Fibroblast of lung (primary cell): ENCODE measurements around the gene PPP1R13B. TPM values are rescaled to one million over a fixed set of nuclear protein-coding genes. Genes with fewer than 3 reads are reported as not detected.

ENCODE experiments used
- DNase-seq, 2 donors: peaks; one replicate each; pipeline versions ENCODE4 v3.0.0 to v3.0.0-alpha.2; 2010; ENCODE audit warnings: low read depth in 2 of 2
- H2AFZ ChIP-seq: 2 replicates; pipeline ENCODE4 v1.5.1; 2012; ENCODE audit warnings: low read length, control low read depth, inconsistent platforms
- H3K27ac ChIP-seq: 2 replicates; pipeline ENCODE4 v1.5.1; 2011; ENCODE audit warnings: low read length, control low read depth; ENCODE audit not compliant: insufficient read depth
- H3K27me3 ChIP-seq: 2 replicates; pipeline ENCODE4 v1.5.1; 2011; ENCODE audit warnings: mild to moderate bottlenecking, low read length; ENCODE audit not compliant: control insufficient read depth, insufficient read depth
- H3K36me3 ChIP-seq: 2 replicates; pipeline ENCODE4 v1.5.1; 2011; ENCODE audit warnings: low read length; ENCODE audit not compliant: control insufficient read depth, insufficient read depth
- H3K4me1 ChIP-seq: 2 replicates; pipeline ENCODE4 v1.5.1; 2011; ENCODE audit warnings: low read length; ENCODE audit not compliant: control insufficient read depth, insufficient read depth; ENCODE audit errors: extremely low read depth
- H3K4me2 ChIP-seq: 2 replicates; pipeline ENCODE4 v1.5.1; 2011; ENCODE audit warnings: low read length, control low read depth; ENCODE audit not compliant: insufficient read depth; ENCODE audit errors: extremely low read depth
- H3K4me3 ChIP-seq, 4 experiments: fragments of 200-600 bp in 1 of 4; sonication (generic) in 1 of 4; replicated peaks in 1 of 4; 2 replicates each; pipeline ENCODE4 v1.5.1; 2011 to 2016; ENCODE audit warnings: low read length in 4 of 4, low read depth in 3 of 4, mild to moderate bottlenecking in 3 of 4, control low read depth in 2 of 4, inconsistent platforms in 1 of 4, mixed read lengths in 1 of 4; ENCODE audit not compliant: insufficient read depth in 1 of 4; ENCODE audit errors: control extremely low read depth in 1 of 4
- H3K79me2 ChIP-seq: 2 replicates; pipeline ENCODE4 v1.5.1; 2012; ENCODE audit warnings: mild to moderate bottlenecking, low read length, inconsistent platforms; ENCODE audit not compliant: control insufficient read depth, insufficient read depth
- H3K9ac ChIP-seq: 2 replicates; pipeline ENCODE4 v1.5.1; 2011; ENCODE audit warnings: mild to moderate bottlenecking, low read length, control low read depth; ENCODE audit not compliant: insufficient read depth
- H3K9me3 ChIP-seq: 2 replicates; pipeline ENCODE4 v1.5.1; 2012; ENCODE audit warnings: low read depth, low read length; ENCODE audit not compliant: control insufficient read depth, insufficient read depth
- H4K20me1 ChIP-seq: 2 replicates; pipeline ENCODE4 v1.5.1; 2011; ENCODE audit warnings: low read length; ENCODE audit not compliant: control insufficient read depth, insufficient read depth; ENCODE audit errors: extremely low read depth
- EZH2 ChIP-seq: IDR thresholded peaks from 2 replicates; pipeline ENCODE4 v1.5.1; 2012; ENCODE audit warnings: low read length, control low read depth, mild to moderate bottlenecking; ENCODE audit errors: missing control alignments
- polyA plus RNA-seq, 2 donors: library from polyadenylated mRNA; depleted of rRNA in 1 of 2; stranded (reverse) in 1 of 2; unstranded in 1 of 2; fragments of >200 nt; gene quantifications; 2 replicates each; pipeline ENCODE4 v1.2.1, GENCODE V29; 2011 to 2012; ENCODE audit warnings: missing spikeins in 1 of 2
- total RNA-seq: library from RNA; depleted of rRNA; stranded (reverse); fragments of >200 nt; gene quantifications from 2 replicates; pipeline ENCODE4 v1.2.1, GENCODE V29; 2014
- TF ChIP-seq, protein P1 (sequence below), 2 donors: IDR thresholded peaks in 1 of 2; conservative IDR thresholded peaks in 1 of 2; 1 replicate in 1 of 2; 2 replicates in 1 of 2; pipeline ENCODE4 v1.5.1; 2011 to 2012; ENCODE audit warnings: low read length in 2 of 2, control low read depth in 1 of 2, inconsistent platforms in 1 of 2, low read depth in 1 of 2, mild to moderate bottlenecking in 1 of 2

PPP1R13B gene
- total and polyA plus RNA-seq, 2 donors (not counting 1 experiment from before 2014, with no cell fraction given) = 2.0 to 2.7 TPM

DNA sequence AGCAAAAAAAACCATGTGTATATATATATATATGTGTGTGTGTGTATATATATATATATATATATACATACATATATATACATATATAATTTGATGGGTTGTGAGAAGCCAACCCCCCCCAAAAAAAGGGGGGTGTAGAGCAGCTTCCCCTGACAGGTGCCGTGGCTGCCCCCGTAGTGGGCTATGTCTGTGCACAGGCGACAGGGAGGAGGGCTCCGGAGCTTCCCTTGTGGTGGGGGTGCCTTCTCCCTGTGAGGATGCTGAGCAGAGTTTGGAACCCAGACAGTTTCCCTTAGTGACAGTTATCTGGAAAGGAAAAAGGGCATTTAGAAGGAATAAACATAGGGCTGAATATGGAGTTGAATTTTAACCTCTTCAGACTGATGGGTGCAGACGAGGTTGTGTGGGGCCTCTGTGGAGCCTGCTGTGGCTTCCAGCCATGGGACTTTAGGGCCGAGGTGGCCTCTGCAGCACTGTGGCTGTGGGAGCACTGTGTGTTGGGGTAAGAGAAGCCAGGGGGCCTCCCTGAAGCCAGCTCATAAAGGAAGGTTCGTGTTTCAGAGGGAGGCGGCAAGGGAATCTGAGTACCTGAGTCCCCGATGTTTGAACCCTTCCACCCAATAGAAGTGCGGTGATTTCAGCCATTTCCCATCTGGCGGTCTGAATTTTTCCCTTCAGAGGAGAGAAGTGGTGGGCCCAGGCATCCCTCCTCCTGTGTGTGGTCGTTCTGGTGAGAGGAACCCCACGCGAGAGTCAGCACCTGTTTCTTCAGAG lies 151.9 kb downstream of the PPP1R13B start:
- Histone ChIP-seq H4K20me1 (no peaks in the 10 kb centered on the region), H3K4me1 (peaks cover 19% of the 10 kb centered on the region), H3K79me2 (peaks cover 43% of the 10 kb centered on the region), H3K4me2 (no peak overlapping the region), H2AFZ (no peak overlapping the region), H3K9me3 (no peaks in the 10 kb centered on the region), H3K9ac (no peak overlapping the region), H3K36me3 (peaks cover 46% of the 10 kb centered on the region), H3K4me3 (no peak overlapping the region), H3K27me3 (no peaks in the 10 kb centered on the region), H3K27ac (no peak overlapping the region)
- no peak for TF ChIP-seq EZH2
- TF ChIP-seq, protein P1, sequence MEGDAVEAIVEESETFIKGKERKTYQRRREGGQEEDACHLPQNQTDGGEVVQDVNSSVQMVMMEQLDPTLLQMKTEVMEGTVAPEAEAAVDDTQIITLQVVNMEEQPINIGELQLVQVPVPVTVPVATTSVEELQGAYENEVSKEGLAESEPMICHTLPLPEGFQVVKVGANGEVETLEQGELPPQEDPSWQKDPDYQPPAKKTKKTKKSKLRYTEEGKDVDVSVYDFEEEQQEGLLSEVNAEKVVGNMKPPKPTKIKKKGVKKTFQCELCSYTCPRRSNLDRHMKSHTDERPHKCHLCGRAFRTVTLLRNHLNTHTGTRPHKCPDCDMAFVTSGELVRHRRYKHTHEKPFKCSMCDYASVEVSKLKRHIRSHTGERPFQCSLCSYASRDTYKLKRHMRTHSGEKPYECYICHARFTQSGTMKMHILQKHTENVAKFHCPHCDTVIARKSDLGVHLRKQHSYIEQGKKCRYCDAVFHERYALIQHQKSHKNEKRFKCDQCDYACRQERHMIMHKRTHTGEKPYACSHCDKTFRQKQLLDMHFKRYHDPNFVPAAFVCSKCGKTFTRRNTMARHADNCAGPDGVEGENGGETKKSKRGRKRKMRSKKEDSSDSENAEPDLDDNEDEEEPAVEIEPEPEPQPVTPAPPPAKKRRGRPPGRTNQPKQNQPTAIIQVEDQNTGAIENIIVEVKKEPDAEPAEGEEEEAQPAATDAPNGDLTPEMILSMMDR (conservative IDR thresholded peaks at IDR 0.05 in 1 of 2, IDR thresholded peaks at IDR 0.05 in 1 of 2; ENCODE audit: low read depth in 1 of 2, low read length in 2 of 2) = no peak
- DNase-seq = no peak

DNA sequence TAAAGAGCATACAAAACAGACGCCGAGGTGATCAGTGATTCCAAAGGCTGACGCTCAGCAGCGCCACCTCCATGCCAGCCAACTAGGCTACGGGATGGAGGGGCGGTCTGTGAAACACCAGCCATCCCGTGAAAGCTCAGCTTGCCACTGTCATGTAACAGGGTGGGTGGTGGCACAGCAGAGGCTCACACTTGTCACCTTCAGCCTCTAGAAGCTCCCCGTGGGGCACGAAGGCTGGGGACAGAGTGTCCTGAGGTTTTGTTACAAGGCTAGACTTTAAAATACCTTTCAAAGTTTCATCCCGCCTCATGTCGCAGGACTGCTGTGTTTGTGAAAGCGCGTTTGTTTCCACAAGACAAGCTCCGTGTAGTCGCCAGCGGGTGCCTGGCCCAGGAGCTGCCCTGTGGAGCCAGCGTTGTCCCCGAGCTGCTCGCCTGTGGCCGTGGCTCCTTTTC lies 152.8 kb downstream of the PPP1R13B start:
- peaks cover 19% of the 10 kb centered on the region for H3K4me1 ChIP-seq
- TF ChIP-seq EZH2 = no peak
- TF ChIP-seq, protein P1 (conservative IDR thresholded peaks at IDR 0.05 in 1 of 2, IDR thresholded peaks at IDR 0.05 in 1 of 2; ENCODE audit: low read depth in 1 of 2, low read length in 2 of 2) = no peak
- DNase-seq = no peak
- H3K79me2 ChIP-seq = peaks cover 44% of the 10 kb centered on the region
- no peaks in the 10 kb centered on the region for H4K20me1 ChIP-seq
- H3K9ac ChIP-seq = no peak overlapping the region
- H3K36me3 ChIP-seq = peaks cover 40% of the 10 kb centered on the region
- H3K27me3 ChIP-seq = no peaks in the 10 kb centered on the region
- no peak overlapping the region for H3K4me3 ChIP-seq
- no peak overlapping the region for H3K4me2 ChIP-seq
- no peak overlapping the region for H3K27ac ChIP-seq
- no peak overlapping the region for H2AFZ ChIP-seq
- H3K9me3 ChIP-seq = no peaks in the 10 kb centered on the region

DNA sequence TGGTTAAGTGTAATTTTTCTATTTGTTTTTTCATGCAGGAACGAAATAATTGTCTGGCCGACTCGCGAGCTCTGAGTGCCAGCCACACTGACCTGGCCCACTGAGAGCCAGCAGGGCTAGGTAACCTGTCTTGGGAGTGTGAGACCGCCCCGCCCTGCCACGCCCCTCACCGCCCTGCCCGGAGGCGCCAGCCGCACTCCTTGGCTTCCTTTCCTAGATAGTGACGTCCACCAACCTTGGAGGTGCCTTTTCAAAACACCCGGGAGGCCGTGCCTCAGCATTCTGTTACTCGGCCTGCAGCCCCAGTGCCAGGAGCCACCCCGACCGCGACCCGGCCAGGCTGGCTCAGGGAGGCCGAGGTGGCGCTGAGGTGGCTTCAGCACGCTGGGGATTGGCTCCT lies 153.9 kb downstream of the PPP1R13B start:
- TF ChIP-seq, protein P1 (conservative IDR thresholded peaks at IDR 0.05 in 1 of 2, IDR thresholded peaks at IDR 0.05 in 1 of 2; ENCODE audit: low read depth in 1 of 2, low read length in 2 of 2) = no peak
- TF ChIP-seq EZH2 = no peak
- Histone ChIP-seq H4K20me1 (no peaks in the 10 kb centered on the region), H3K9ac (no peak overlapping the region), H2AFZ (no peak overlapping the region), H3K27ac (no peak overlapping the region), H3K79me2 (peaks cover 39% of the 10 kb centered on the region), H3K4me3 (no peak overlapping the region), H3K27me3 (no peaks in the 10 kb centered on the region), H3K4me1 (peaks cover 21% of the 10 kb centered on the region), H3K9me3 (no peaks in the 10 kb centered on the region), H3K4me2 (no peak overlapping the region), H3K36me3 (peaks cover 30% of the 10 kb centered on the region)
- no peak for DNase-seq
